K562 (cell line): Measurements from ENCODE around the gene GOLGB1. TPM values are rescaled to one million over a fixed set of nuclear protein-coding genes. Genes with fewer than 3 reads are reported as not detected.

Experiments used
- ADNP ChIP-seq: fragments of 200-800 bp; sonication (Bioruptor generic); IDR thresholded peaks from 2 replicates; pipeline ENCODE4 v1.6.1; 2016; ENCODE audit warnings: missing genetic modification characterization, missing compliant biosample characterization
- CBX1 ChIP-seq: sonication (generic); IDR thresholded peaks from 2 replicates; pipeline ENCODE4 v1.6.1; 2016; ENCODE audit warnings: antibody characterized with exemption, low read depth, mild to moderate bottlenecking
- CHD2 ChIP-seq: IDR thresholded peaks from 2 replicates; pipeline ENCODE4 v1.6.1; 2011; ENCODE audit warnings: low read depth, low read length
- DLX4 ChIP-seq: fragments of 250-450 bp; sonication (Bioruptor Pico); IDR thresholded peaks from 2 replicates; pipeline ENCODE4 v1.6.1; 2021; ENCODE audit warnings: mild to moderate bottlenecking
- DNMT1 ChIP-seq: fragments of 450-650 bp; IDR thresholded peaks from 2 replicates; pipeline ENCODE4 v1.6.1; 2016; ENCODE audit warnings: antibody characterized with exemption, mild to moderate bottlenecking
- HCFC1 ChIP-seq: IDR thresholded peaks from 2 replicates; pipeline ENCODE4 v1.6.1; 2012; ENCODE audit warnings: low read depth, low read length, improper control_type of control experiment
- HMBOX1 ChIP-seq: sonication (generic); IDR thresholded peaks from 2 replicates; pipeline ENCODE4 v1.6.1; 2016
- HSF4 ChIP-seq: fragments of 250-450 bp; sonication (Bioruptor Pico); IDR thresholded peaks from 2 replicates; pipeline ENCODE4 v2.1.2; 2022; ENCODE audit warnings: mild to moderate bottlenecking, moderate library complexity, borderline replicate concordance
- NFIC ChIP-seq: fragments of 450-650 bp; IDR thresholded peaks from 2 replicates; pipeline ENCODE4 v1.6.1; 2017; ENCODE audit warnings: mild to moderate bottlenecking, inconsistent platforms
- NR1H2 ChIP-seq: sonication (generic); formaldehyde crosslinking; IDR thresholded peaks from 2 replicates; pipeline ENCODE4 v1.4.0; 2020; ENCODE audit warnings: mild to moderate bottlenecking, missing genetic modification reagents
- PBX2 ChIP-seq, 2 experiments: IDR thresholded peaks in 1 of 2; conservative IDR thresholded peaks in 1 of 2; 2 replicates each; pipeline ENCODE4 v1.6.1; 2016; ENCODE audit warnings: low read depth in 2 of 2, mild to moderate bottlenecking in 1 of 2, missing compliant biosample characterization in 1 of 2, missing genetic modification characterization in 1 of 2, moderate library complexity in 1 of 2
- PTBP1 ChIP-seq: fragments of 200-400 bp; formaldehyde crosslinking; IDR thresholded peaks from 2 replicates; pipeline ENCODE4 v1.6.1; 2017; ENCODE audit warnings: low read depth, low read length
- SUPT5H ChIP-seq: fragments of 450-650 bp; IDR thresholded peaks from 2 replicates; pipeline ENCODE4 v1.6.1; 2016
- TBP ChIP-seq: optimal IDR thresholded peaks from 2 replicates; pipeline ENCODE3; 2011; ENCODE audit warnings: low read depth, low read length, improper control_type of control experiment
- TFAM ChIP-seq: fragments of 250-450 bp; sonication (Bioruptor Pico); conservative IDR thresholded peaks from 2 replicates; pipeline ENCODE4 v1.5.0; 2021; ENCODE audit warnings: mild to moderate bottlenecking, moderate library complexity
- TRIM25 ChIP-seq: fragments of 450-650 bp; IDR thresholded peaks from 2 replicates; pipeline ENCODE4 v1.7.0; 2016; ENCODE audit warnings: borderline replicate concordance
- ZBED1 ChIP-seq: IDR thresholded peaks from 2 replicates; pipeline ENCODE4 v1.6.1; 2014
- ZHX1 ChIP-seq: fragments of 150-350 bp; conservative IDR thresholded peaks from 2 replicates; pipeline ENCODE4 v1.6.1; 2014; ENCODE audit warnings: low read length
- ZNF197 ChIP-seq: fragments of 200-800 bp; sonication (Bioruptor generic); IDR thresholded peaks from 2 replicates; pipeline ENCODE4 v1.6.1; 2016; ENCODE audit warnings: low read depth, missing genetic modification characterization, missing compliant biosample characterization
- ZNF354B ChIP-seq: fragments of 250-450 bp; sonication (Bioruptor Pico); IDR thresholded peaks from 2 replicates; pipeline ENCODE4 v1.4.0; 2020
- polyA plus RNA-seq, 8 experiments: library from polyadenylated mRNA; depleted of rRNA in 4 of 8; stranded (reverse) in 5 of 8; unstranded in 3 of 8; fragments of >200 nt; fragmentation: Nextera tagmentation in 2 of 8; fragmentation: Illumina TruSeq in 1 of 8; extraction: Ambion mirVana in 2 of 8; extraction: Trizol in 1 of 8; gene quantifications; 2 replicates each; pipeline versions ENCODE4 v1.2.1 to v1.2.3, GENCODE V29; 2011 to 2014; ENCODE audit warnings: inconsistent platforms in 1 of 8, missing spikeins in 1 of 8
- total RNA-seq, 7 experiments: library from RNA; depleted of rRNA in 6 of 7; stranded (reverse); fragments of >200 nt in 6 of 7; fragmentation: Illumina TruSeq in 2 of 7; extraction: Trizol in 2 of 7; gene quantifications; 2 replicates each; pipeline versions ENCODE4 v1.2.1 to v1.2.3, GENCODE V29; 2011 to 2021; ENCODE audit warnings: low replicate concordance in 1 of 7

The GOLGB1 gene
- total and polyA plus RNA-seq, 9 of the 15 experiments (the other 6 are each of a cell fraction or from before 2014, with no cell fraction given) = 4.0 to 16.3 (median 9.7) TPM

GRCh38 chr3:121749276-121750086, at the start of gene GOLGB1 (continued):
- no peak for TF ChIP-seq HMBOX1
- no peak for TF ChIP-seq ZBED1
- no peak for TF ChIP-seq ZNF197 (CRISPR knock-in tag)
- no peak for TF ChIP-seq PTBP1
- no peak for TF ChIP-seq ZNF354B (CRISPR knock-in tag)
- TF ChIP-seq CHD2 = peak; percentile 64
- TF ChIP-seq DNMT1 = no peak
- no peak for TF ChIP-seq ZHX1
- TF ChIP-seq CBX1 = 0 out of 2 replicates have a peak, but pooled peaks have one; percentile 12
- TF ChIP-seq DLX4 = no peak
- no peak for TF ChIP-seq PBX2 (CRISPR knock-in tag; IDR thresholded peaks at IDR 0.05; ENCODE audit: low read depth)
- TF ChIP-seq PBX2 (tag; conservative IDR thresholded peaks at IDR 0.05; ENCODE audit: low read depth) = peak; percentile 83
- no peak for TF ChIP-seq TRIM25
- peak; percentile 88 for TF ChIP-seq TBP
- TF ChIP-seq HSF4 (CRISPR knock-in tag) = no peak
- no peak for TF ChIP-seq NR1H2
- peak; percentile 90 for TF ChIP-seq SUPT5H
- no peak for TF ChIP-seq ADNP (tag)
- no peak for TF ChIP-seq NFIC
- TF ChIP-seq HCFC1 = peak; percentile 58
- TF ChIP-seq TFAM = no peak
